CD4-positive, alpha-beta T cell (primary cell): ENCODE results near the gene HEY2. TPM values are rescaled to one million over a fixed set of nuclear protein-coding genes. Genes with fewer than 3 reads are reported as not detected.

Experiments used
- ATAC-seq: fragments of 200-7000 bp; cut with Tn5 transposase; one replicate; pipeline ENCODE4 v1.10.0; 2022; ENCODE audit warnings: mild to moderate bottlenecking; ENCODE audit not compliant: poor library complexity
- CTCF ChIA-PET: fragments of 350-600 bp; sonication (Branson Sonifier 250); formaldehyde crosslinking; loops from one replicate; lab custom pipeline; 2021; ENCODE audit warnings: antibody characterized with exemption, inconsistent platforms; lab: Charles Lee
- POLR2A ChIA-PET: fragments of 350-600 bp; sonication (Branson Sonifier 250); formaldehyde crosslinking; loops from one replicate; lab custom pipeline; 2021; ENCODE audit warnings: antibody characterized with exemption, inconsistent platforms; lab: Charles Lee
- DNase-seq, 14 experiments: peaks; one replicate each; pipeline ENCODE4 v3.0.0-alpha.2; 2013 to 2020; ENCODE audit warnings: mixed read lengths in 2 of 14
- H3K27ac ChIP-seq, 2 donors: one replicate each; pipeline versions ENCODE4 v1.5.1 to v1.7.0; 2013; ENCODE audit warnings: low read length in 2 of 2, low read depth in 1 of 2, mild to moderate bottlenecking in 1 of 2
- H3K27me3 ChIP-seq, 2 experiments: 1 replicate in 1 of 2; 2 replicates in 1 of 2; pipeline versions ENCODE4 v1.6.1 to v1.7.0; 2013; ENCODE audit warnings: low read length in 2 of 2, control low read depth in 1 of 2, mild to moderate bottlenecking in 1 of 2, moderate library complexity in 1 of 2; ENCODE audit not compliant: insufficient read depth in 2 of 2, control insufficient read depth in 1 of 2
- H3K36me3 ChIP-seq: one replicate; pipeline ENCODE4 v1.6.1; 2013; ENCODE audit warnings: low read length, control low read depth; ENCODE audit not compliant: insufficient read depth
- H3K4me1 ChIP-seq: one replicate; pipeline ENCODE4 v1.6.1; 2013; ENCODE audit warnings: low read length, control low read depth; ENCODE audit not compliant: insufficient read depth
- H3K4me3 ChIP-seq: one replicate; pipeline ENCODE4 v1.5.1; 2013; ENCODE audit warnings: mild to moderate bottlenecking, low read length, moderate library complexity
- H3K9me3 ChIP-seq, 2 experiments: 1 replicate in 1 of 2; 2 replicates in 1 of 2; pipeline versions ENCODE4 v1.6.1 to v1.7.0; 2013; ENCODE audit warnings: low read length in 2 of 2, mild to moderate bottlenecking in 2 of 2, control low read depth in 1 of 2, moderate library complexity in 1 of 2; ENCODE audit not compliant: control insufficient read depth in 1 of 2, insufficient read depth in 1 of 2
- H3K27ac Mint-ChIP-seq: one replicate; pipeline ENCODE4 v1.8.0; 2020; ENCODE audit warnings: mixed read lengths
- H3K27me3 Mint-ChIP-seq: one replicate; pipeline ENCODE4 v1.8.0; 2021; ENCODE audit warnings: mixed read lengths
- H3K36me3 Mint-ChIP-seq: one replicate; pipeline ENCODE4 v1.8.0; 2021; ENCODE audit warnings: low read depth, mixed read lengths
- H3K4me1 Mint-ChIP-seq: one replicate; pipeline ENCODE4 v1.8.0; 2021; ENCODE audit warnings: low read depth, mixed read lengths
- H3K4me3 Mint-ChIP-seq: one replicate; pipeline ENCODE4 v1.8.0; 2020; ENCODE audit warnings: mild to moderate bottlenecking, mixed read lengths
- H3K9me3 Mint-ChIP-seq: one replicate; pipeline ENCODE4 v1.8.0; 2020; ENCODE audit warnings: mixed read lengths
- intact Hi-C, 2 experiments: fragments of 100-400 bp; cut with DNase I in 1 of 2; cut with micrococcal nuclease in 1 of 2; formaldehyde crosslinking; loops; one replicate each; pipeline versions ENCODE4 v1.15.1 to v1.9.0; 2023 to 2025; cut with DNase I, micrococcal nuclease
- total RNA-seq, 174 experiments: library from RNA in 2 of 174; stranded (reverse) in 2 of 174; gene quantifications; one replicate each; pipeline ENCODE4 v1.2.3 and lab custom pipeline; 2021 to 2026
- TF ChIP-seq, protein P1 (sequence below): fragments of 200-600 bp; IDR thresholded peaks from one replicate; pipeline ENCODE4 v1.8.0; 2022; ENCODE audit warnings: antibody characterized with exemption, mild to moderate bottlenecking

Gene HEY2
- total RNA-seq, 2 experiments from 2014 or later = 0.08 to 0.30 TPM

DNA sequence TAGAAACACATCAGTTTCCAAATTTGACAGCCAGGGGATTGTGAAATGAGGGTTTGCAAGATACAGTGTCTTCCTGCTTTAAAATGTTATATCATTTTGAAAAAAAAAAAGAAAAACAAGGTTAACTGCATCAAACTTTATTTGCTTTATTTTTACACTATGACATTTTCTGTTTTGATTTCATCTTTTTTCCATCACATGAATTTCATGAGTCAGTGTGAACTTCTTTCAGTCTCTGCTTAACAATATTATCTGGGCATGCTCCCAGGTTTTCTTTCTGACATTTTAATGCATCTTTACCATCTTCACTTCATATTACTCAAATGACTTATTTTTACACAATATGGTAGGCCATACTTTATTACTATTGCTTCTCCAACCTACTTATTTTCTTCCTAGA lies 43.2 kb downstream of the HEY2 start:
- H3K27ac ChIP-seq = no peak overlapping the region
- H3K4me3 Mint-ChIP-seq = peak overlapping the region; percentile 59
- no peak for DNase-seq
- POLR2A ChIA-PET = interaction anchor here (4.7 kb wide), 1 partner anchor 164 kb away, joined by 128 read pairs; the partner anchor contains the start of gene HINT3
- no peak for ATAC-seq
- peaks cover 27% of the 10 kb centered on the region for H3K4me1 ChIP-seq
- no peaks in the 10 kb centered on the region for H3K27me3 ChIP-seq
- no peaks in the 10 kb centered on the region for H3K9me3 Mint-ChIP-seq
- peaks cover 20% of the 10 kb centered on the region for H3K36me3 Mint-ChIP-seq
- no peaks in the 10 kb centered on the region for H3K9me3 ChIP-seq
- TF ChIP-seq, protein P1, sequence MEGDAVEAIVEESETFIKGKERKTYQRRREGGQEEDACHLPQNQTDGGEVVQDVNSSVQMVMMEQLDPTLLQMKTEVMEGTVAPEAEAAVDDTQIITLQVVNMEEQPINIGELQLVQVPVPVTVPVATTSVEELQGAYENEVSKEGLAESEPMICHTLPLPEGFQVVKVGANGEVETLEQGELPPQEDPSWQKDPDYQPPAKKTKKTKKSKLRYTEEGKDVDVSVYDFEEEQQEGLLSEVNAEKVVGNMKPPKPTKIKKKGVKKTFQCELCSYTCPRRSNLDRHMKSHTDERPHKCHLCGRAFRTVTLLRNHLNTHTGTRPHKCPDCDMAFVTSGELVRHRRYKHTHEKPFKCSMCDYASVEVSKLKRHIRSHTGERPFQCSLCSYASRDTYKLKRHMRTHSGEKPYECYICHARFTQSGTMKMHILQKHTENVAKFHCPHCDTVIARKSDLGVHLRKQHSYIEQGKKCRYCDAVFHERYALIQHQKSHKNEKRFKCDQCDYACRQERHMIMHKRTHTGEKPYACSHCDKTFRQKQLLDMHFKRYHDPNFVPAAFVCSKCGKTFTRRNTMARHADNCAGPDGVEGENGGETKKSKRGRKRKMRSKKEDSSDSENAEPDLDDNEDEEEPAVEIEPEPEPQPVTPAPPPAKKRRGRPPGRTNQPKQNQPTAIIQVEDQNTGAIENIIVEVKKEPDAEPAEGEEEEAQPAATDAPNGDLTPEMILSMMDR = no peak
- peak overlapping the region; percentile 91 for H3K27ac Mint-ChIP-seq
- no peaks in the 10 kb centered on the region for H3K36me3 ChIP-seq
- no peak overlapping the region for H3K4me3 ChIP-seq
- intact Hi-C loops = loop anchor here (1.0 to 5.0 kb wide), 2 partner anchors 125 to 165 kb away; no protein-coding TSS in a partner anchor
- no peaks in the 10 kb centered on the region for H3K27me3 Mint-ChIP-seq
- CTCF ChIA-PET = interaction anchor here (1.9 to 2.7 kb wide), 2 partner anchors 23 to 164 kb away, joined by 7 to 10 read pairs; partner anchors contain the start of gene HINT3
- H3K4me1 Mint-ChIP-seq = peaks cover 74% of the 10 kb centered on the region

DNA sequence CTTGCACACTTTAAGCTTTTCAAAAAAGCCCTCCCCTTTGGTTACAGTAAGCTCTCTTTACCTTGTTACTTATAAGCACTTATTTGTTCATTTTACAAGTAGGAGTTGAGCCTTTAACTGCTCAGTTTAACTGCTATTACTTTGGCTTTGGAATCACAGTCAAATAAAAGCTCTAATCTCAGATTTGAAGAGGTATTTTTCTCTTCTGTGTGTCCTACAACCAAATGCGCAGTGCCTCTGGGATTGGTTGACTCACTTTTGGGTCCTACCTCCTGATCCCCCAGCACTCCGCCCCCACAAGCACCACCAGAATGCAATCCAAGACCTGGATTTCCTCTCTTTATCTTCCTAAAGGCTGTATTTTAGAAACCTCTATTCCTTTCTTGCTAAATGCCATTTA lies 43.8 kb downstream of the HEY2 start:
- no peaks in the 10 kb centered on the region for H3K36me3 ChIP-seq
- TF ChIP-seq, protein P1 = no peak
- peak overlapping the region; percentile 69 for H3K4me3 Mint-ChIP-seq
- ChIA-PET POLR2A (no interaction called here), CTCF (interaction anchor here (1.9 kb wide), 1 partner anchor 163 kb away, joined by 7 read pairs; the partner anchor contains the start of gene HINT3)
- H3K36me3 Mint-ChIP-seq = peaks cover 21% of the 10 kb centered on the region
- ATAC-seq (no peak), DNase-seq (no peak)
- H3K9me3 Mint-ChIP-seq = no peaks in the 10 kb centered on the region
- H3K9me3 ChIP-seq = no peaks in the 10 kb centered on the region
- H3K4me1 ChIP-seq = peaks cover 30% of the 10 kb centered on the region
- no peak overlapping the region for H3K27ac ChIP-seq
- no peaks in the 10 kb centered on the region for H3K27me3 ChIP-seq
- intact Hi-C loops = loop anchor here in 1 of 2 experiments (5.0 kb wide), 1 partner anchor 124 kb away; no protein-coding TSS in a partner anchor
- no peaks in the 10 kb centered on the region for H3K27me3 Mint-ChIP-seq
- no peak overlapping the region for H3K4me3 ChIP-seq
- peak overlapping the region; percentile 79 for H3K27ac Mint-ChIP-seq
- peaks cover 74% of the 10 kb centered on the region for H3K4me1 Mint-ChIP-seq

DNA sequence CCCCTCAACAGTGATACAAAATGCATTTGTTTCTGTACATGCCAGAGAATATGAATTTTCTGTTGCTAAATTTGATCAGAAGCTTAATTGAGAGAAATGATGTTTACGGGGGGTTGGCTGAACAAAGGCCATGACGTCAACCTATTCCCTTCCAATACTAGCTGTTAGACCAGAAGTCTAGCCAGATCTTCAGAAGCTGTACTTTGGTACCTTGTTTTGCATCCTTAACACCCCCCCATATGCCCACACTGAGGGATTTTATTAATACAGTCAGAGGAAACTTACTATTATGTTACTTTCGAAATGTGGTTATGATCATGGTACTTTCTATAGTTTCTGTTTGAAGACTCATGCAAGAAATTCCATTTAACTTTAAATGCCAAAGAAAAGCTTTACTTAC lies 44.4 kb downstream of the HEY2 start:
- H3K27me3 Mint-ChIP-seq = no peaks in the 10 kb centered on the region
- Histone ChIP-seq H3K27me3 (no peaks in the 10 kb centered on the region), H3K4me3 (no peak overlapping the region), H3K4me1 (peaks cover 25% of the 10 kb centered on the region), H3K36me3 (no peaks in the 10 kb centered on the region), H3K9me3 (no peaks in the 10 kb centered on the region), H3K27ac (no peak overlapping the region)
- ChIA-PET CTCF (interaction anchor here (1.0 to 1.9 kb wide), 2 partner anchors 12 to 163 kb away, joined by 3 to 7 read pairs; partner anchors contain the start of gene HINT3), POLR2A (interaction anchor here (1.0 to 1.3 kb wide), 2 partner anchors 13 to 192 kb away, joined by 3 to 6 read pairs; partner anchors contain the start of gene TRMT11)
- intact Hi-C loops = loop anchor here in 1 of 2 experiments (5.0 kb wide), 1 partner anchor 123 kb away; no protein-coding TSS in a partner anchor
- TF ChIP-seq, protein P1 = no peak
- H3K27ac Mint-ChIP-seq = peak overlapping the region; percentile 79
- H3K4me1 Mint-ChIP-seq = peaks cover 74% of the 10 kb centered on the region
- no peaks in the 10 kb centered on the region for H3K9me3 Mint-ChIP-seq
- peak overlapping the region; percentile 69 for H3K4me3 Mint-ChIP-seq
- peaks cover 23% of the 10 kb centered on the region for H3K36me3 Mint-ChIP-seq
- peak in 2 of 14 experiments; percentile 39 to 59 for DNase-seq
- ATAC-seq = no peak
